HepG2 (cell line): ENCODE results near the gene VPS11. TPM values are rescaled to one million over a fixed set of nuclear protein-coding genes. Genes with fewer than 3 reads are reported as not detected.
"Not testable (repeated sequence)": the region's sequence is repeated elsewhere in the genome, so short reads cannot be mapped to it uniquely, and the experiment has no call there.

ENCODE experiments used
- ATAC-seq: fragments of 200-7000 bp; cut with Tn5 transposase; 3 replicates; pipeline ENCODE4 v1.9.1; 2020; ENCODE audit warnings: mild to moderate bottlenecking, moderate library complexity
- BruUV-seq: library from RNA; stranded (reverse); fragments of 400-500 nt; replicated peaks from 2 replicates; lab custom pipeline; 2021; lab: Mats Ljungman, UMichigan
- CTCF ChIA-PET: fragments of 300-600 bp; formaldehyde crosslinking; extraction: SDS; loops from one replicate; lab custom pipeline; 2021; ENCODE audit warnings: low total read pairs, inconsistent platforms, low intra/inter-chr PET ratio; lab: Yijun Ruan, JAX
- POLR2A ChIA-PET: fragments of 350-600 bp; sonication (Branson Sonifier 250); formaldehyde crosslinking; loops from one replicate; lab custom pipeline; 2020; ENCODE audit warnings: antibody characterized with exemption, inconsistent platforms; lab: Yijun Ruan, JAX
- DNase-seq: peaks from one replicate; pipeline ENCODE4 v3.0.0-alpha.2; 2015; ENCODE audit warnings: low spot score
- FAIRE-seq: peaks from 3 replicates; lab custom pipeline; 2011; peaks lifted over from hg19 to GRCh38; lab: Jason Lieb, UNC
- H2AFZ ChIP-seq: one replicate; pipeline ENCODE4 v1.6.1; 2011; ENCODE audit warnings: low read length, inconsistent platforms
- H3K27ac ChIP-seq: fragments of 300-600 bp; 3 replicates; pipeline ENCODE4 v1.8.0; 2011; ENCODE audit warnings: mixed run types, mild to moderate bottlenecking, mixed read lengths, low read length, inconsistent platforms; ENCODE audit not compliant: insufficient read depth; ENCODE audit errors: extremely low read length
- H3K27me3 ChIP-seq, 2 experiments: fragments of 200-600 bp in 1 of 2; 2 replicates in 1 of 2; 3 replicates in 1 of 2; pipeline versions ENCODE4 v1.6.0 to v1.8.0; 2011; ENCODE audit warnings: low read length in 2 of 2, mild to moderate bottlenecking in 2 of 2, moderate library complexity in 2 of 2, inconsistent platforms in 1 of 2; ENCODE audit not compliant: insufficient read depth in 2 of 2, control insufficient read depth in 1 of 2
- H3K36me3 ChIP-seq, 2 experiments: fragments of 200-600 bp in 1 of 2; replicated peaks in 1 of 2; 2 replicates in 1 of 2; 3 replicates in 1 of 2; pipeline versions ENCODE4 v1.5.1 to v1.8.0; 2011; ENCODE audit warnings: low read length in 2 of 2, inconsistent platforms in 1 of 2; ENCODE audit not compliant: insufficient read depth in 2 of 2, control insufficient read depth in 1 of 2
- H3K4me1 ChIP-seq: 2 replicates; pipeline ENCODE4 v1.5.1; 2012; ENCODE audit warnings: low read length, inconsistent platforms; ENCODE audit not compliant: insufficient read depth
- H3K4me2 ChIP-seq: 2 replicates; pipeline ENCODE4 v1.6.0; 2011; ENCODE audit warnings: low read depth, low read length, inconsistent platforms
- H3K4me3 ChIP-seq, 3 experiments: fragments of 200-600 bp in 1 of 3; sonication (generic), shearing (Covaris generic) in 1 of 3; replicated peaks in 1 of 3; 2 replicates each; pipeline ENCODE4 v1.5.1; 2011 to 2016; ENCODE audit warnings: low read length in 3 of 3, inconsistent platforms in 2 of 3, low read depth in 2 of 3, mild to moderate bottlenecking in 2 of 3, control low read depth in 1 of 3, mixed read lengths in 1 of 3; ENCODE audit not compliant: insufficient read depth in 1 of 3
- H3K79me2 ChIP-seq: one replicate; pipeline ENCODE4 v1.6.1; 2011; ENCODE audit warnings: low read length, inconsistent platforms; ENCODE audit not compliant: insufficient read depth
- H3K9ac ChIP-seq: 2 replicates; pipeline ENCODE4 v1.6.0; 2011; ENCODE audit warnings: mild to moderate bottlenecking, low read depth, low read length, inconsistent platforms; ENCODE audit not compliant: insufficient read depth
- H3K9me3 ChIP-seq: 2 replicates; pipeline ENCODE4 v1.5.1; 2012; ENCODE audit warnings: mild to moderate bottlenecking, low read length
- H4K20me1 ChIP-seq: 2 replicates; pipeline ENCODE4 v1.6.0; 2011; ENCODE audit warnings: inconsistent platforms, mild to moderate bottlenecking, low read length, moderate library complexity; ENCODE audit not compliant: insufficient read depth
- AHDC1 ChIP-seq: sonication (generic); formaldehyde crosslinking; IDR thresholded peaks from 2 replicates; pipeline ENCODE4 v1.5.1; 2020; ENCODE audit warnings: mild to moderate bottlenecking, missing genetic modification reagents, borderline replicate concordance
- DPF2 ChIP-seq: sonication (generic); formaldehyde crosslinking; IDR thresholded peaks from 2 replicates; pipeline ENCODE4 v1.4.0; 2020; ENCODE audit warnings: mild to moderate bottlenecking, low read depth, missing genetic modification reagents, borderline replicate concordance
- GTF3A ChIP-seq: sonication (generic); formaldehyde crosslinking; conservative IDR thresholded peaks from 2 replicates; pipeline ENCODE4 v1.4.0; 2020; ENCODE audit warnings: mild to moderate bottlenecking, missing genetic modification reagents
- IKZF4 ChIP-seq: sonication (generic); formaldehyde crosslinking; IDR thresholded peaks from 2 replicates; pipeline ENCODE4 v1.5.1; 2020; ENCODE audit warnings: borderline replicate concordance, mild to moderate bottlenecking, low read depth, missing genetic modification reagents; ENCODE audit errors: not compliant biosample characterization
- NRL ChIP-seq: sonication (generic); formaldehyde crosslinking; IDR thresholded peaks from 2 replicates; pipeline ENCODE4 v1.5.0; 2020; ENCODE audit warnings: missing genetic modification reagents, mild to moderate bottlenecking, moderate library complexity, borderline replicate concordance
- POLR2AphosphoS2 ChIP-seq: IDR thresholded peaks from 2 replicates; pipeline ENCODE4 v1.6.1; 2011; ENCODE audit warnings: low read depth, low read length, improper control_type of control experiment
- POLR2G ChIP-seq: fragments of 200-400 bp; formaldehyde crosslinking; IDR thresholded peaks from 2 replicates; pipeline ENCODE4 v1.6.1; 2018; ENCODE audit warnings: mild to moderate bottlenecking, low read depth, low read length, moderate library complexity
- TEAD2 ChIP-seq: sonication (generic); formaldehyde crosslinking; IDR thresholded peaks from 2 replicates; pipeline ENCODE4 v1.9.0; 2021; ENCODE audit warnings: missing genetic modification reagents
- TEAD3 ChIP-seq: optimal IDR thresholded peaks from 2 replicates; pipeline ENCODE3; 2016; ENCODE audit warnings: borderline replicate concordance
- ZNF276 ChIP-seq: sonication (generic); formaldehyde crosslinking; IDR thresholded peaks from 2 replicates; pipeline ENCODE4 v1.4.0; 2020; ENCODE audit warnings: mild to moderate bottlenecking, low read depth, missing genetic modification reagents
- ZNF451 ChIP-seq: sonication (generic); formaldehyde crosslinking; IDR thresholded peaks from 2 replicates; pipeline ENCODE4 v1.5.0; 2020; ENCODE audit warnings: mild to moderate bottlenecking, missing genetic modification reagents
- ZNF652 ChIP-seq: IDR thresholded peaks from 2 replicates; pipeline ENCODE4 v1.6.1; 2016; ENCODE audit warnings: low read depth, borderline replicate concordance
- WGBS: methylation state at CpG from one replicate; pipeline ENCODE4 v1.1.6; 2017; ENCODE audit warnings: low lambda C conversion rate; 5-methylcytosine and 5-hydroxymethylcytosine counted together
- in situ Hi-C: cut with HindIII; loops from 2 replicates; pipeline ENCODE4 v1.10.0; 2017; ENCODE audit warnings: low pct_unique_long_range_greater_than_20kb; ENCODE audit not compliant: extremely low pct_ligation_motif_present
- intact Hi-C: fragments of 100-400 bp; cut with micrococcal nuclease; formaldehyde crosslinking; loops from one replicate; pipeline ENCODE4 v1.10.0; 2022; ENCODE audit not compliant: unreplicated experiment
- polyA plus RNA-seq, 8 experiments: library from polyadenylated mRNA; depleted of rRNA in 3 of 8; stranded (reverse) in 7 of 8; unstranded in 1 of 8; fragments of >200 nt; fragmentation: Illumina TruSeq in 4 of 8; extraction: Trizol in 4 of 8; gene quantifications; 2 replicates each; pipeline versions ENCODE4 v1.2.1 to v1.2.3, GENCODE V29; 2011 to 2016; ENCODE audit warnings: low read depth in 4 of 8, missing spikeins in 1 of 8, mixed read lengths in 1 of 8; ENCODE audit not compliant: insufficient read depth in 1 of 8
- total RNA-seq, 5 experiments: library from RNA; depleted of rRNA; stranded (reverse); fragments of >200 nt; fragmentation: Illumina TruSeq; extraction: Trizol; gene quantifications; 2 replicates each; pipeline ENCODE4 v1.2.3, GENCODE V29; 2016; ENCODE audit warnings: low read depth in 1 of 5

VPS11 gene
- total and polyA plus RNA-seq, 2 of the 13 experiments (the other 11 are each of a cell fraction or from before 2014, with no cell fraction given): 13.7 to 21.6 TPM

- no peak for TF ChIP-seq NRL (CRISPR knock-in tag)
- no peak for TF ChIP-seq ZNF451
- TF ChIP-seq POLR2G: peak; percentile 43; the same call in 1 of the 2 replicates
- peak; percentile 83 for TF ChIP-seq TEAD3 (CRISPR knock-in tag)
- TF ChIP-seq ZNF276: peak; percentile 43; the same call in 1 of the 2 replicates
- TF ChIP-seq IKZF4 (CRISPR knock-in tag): no peak
- peak; percentile 8; the same call in 1 of the 2 replicates for TF ChIP-seq ZNF652
- no peak for TF ChIP-seq POLR2AphosphoS2
- TF ChIP-seq GTF3A (CRISPR knock-in tag): no peak
- TF ChIP-seq TEAD2 (CRISPR knock-in tag): no peak
- TF ChIP-seq DPF2 (CRISPR knock-in tag): no peak
- no peak for TF ChIP-seq AHDC1 (CRISPR knock-in tag)
- TF ChIP-seq, all 625 proteins: peak for 167
These were observed 34.3 kb downstream of the VPS11 start, which contains the start of gene DPAGT1 (continued) for GRCh38 chr11:119101759-119102423.

GRCh38 chr11:119103161-119103664, 35.6 kb downstream of the VPS11 start:
- H2AFZ ChIP-seq, H3K27me3 ChIP-seq, ATAC-seq, H3K9me3 ChIP-seq, H3K4me3 ChIP-seq, H4K20me1 ChIP-seq, FAIRE-seq, in situ Hi-C loops, DNase-seq, H3K27ac ChIP-seq, CTCF ChIA-PET, BruUV-seq, H3K36me3 ChIP-seq: not testable (repeated sequence)
- Histone ChIP-seq H3K9ac (0 out of 2 replicates have a peak overlapping the region, but pooled peaks have one; percentile 93), H3K4me1 (peaks cover 36% of the 10 kb centered on the region), H3K79me2 (peaks cover 15% of the 10 kb centered on the region), H3K4me2 (peak overlapping the region; percentile 96)
- POLR2A ChIA-PET: interaction anchor here (0.9 to 2.0 kb wide), 8 partner anchors 9 to 85 kb away, joined by 3 to 47 read pairs (median 11); partner anchors contain the start of genes HINFP, HMBS, NLRX1 and RPS25
- intact Hi-C loops: loop anchor here (2.0 kb wide), 1 partner anchor 54 kb away; no protein-coding TSS in a partner anchor
- 97% methylated on average over 18 of the region's 18 CpGs for WGBS
